Right lobe of liver (tissue), 4 donors: ENCODE data around the gene HSD17B8.

Experiments
- POLR2A ChIP-seq: fragments of 450-650 bp; IDR thresholded peaks from one replicate; pipeline ENCODE4 v1.6.1; 2017; ENCODE audit warnings: antibody characterized with exemption, mild to moderate bottlenecking
- TF ChIP-seq, protein P1 (sequence below), 4 donors: fragments of 200-600 bp in 3 of 4; fragments of 450-650 bp in 1 of 4; IDR thresholded peaks; one replicate each; pipeline versions ENCODE4 v1.5.1 to v1.8.0; 2016 to 2022; ENCODE audit warnings: antibody characterized with exemption in 4 of 4, mild to moderate bottlenecking in 2 of 4
- donor health status: DM: no; HTN: no; CAD: no.
- donor health status: DM: no; HTN: no; CAD: no.
- donor health status: DM: no; HTN: yes; CAD: no.

DNA sequence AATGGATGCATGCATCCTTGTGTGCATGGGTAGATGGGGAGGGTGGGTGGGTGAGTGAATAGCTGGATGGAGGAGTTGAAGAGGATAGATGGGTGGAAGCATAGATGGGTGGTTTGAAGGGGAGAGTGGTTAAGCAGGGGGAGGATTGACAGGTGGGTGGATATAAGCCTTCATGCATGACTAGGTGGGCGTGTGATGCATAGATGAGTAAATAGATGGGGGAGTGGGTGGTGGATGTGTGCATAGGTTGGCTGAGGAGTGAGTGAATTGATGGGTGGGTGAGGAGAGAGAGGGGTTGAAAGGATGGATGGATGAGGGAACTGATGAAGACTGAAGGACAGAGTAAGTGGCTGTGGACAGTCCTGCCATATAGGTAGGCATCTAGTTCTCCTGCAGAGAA is 16.6 kb upstream of the HSD17B8 start:
- TF ChIP-seq, protein P1, sequence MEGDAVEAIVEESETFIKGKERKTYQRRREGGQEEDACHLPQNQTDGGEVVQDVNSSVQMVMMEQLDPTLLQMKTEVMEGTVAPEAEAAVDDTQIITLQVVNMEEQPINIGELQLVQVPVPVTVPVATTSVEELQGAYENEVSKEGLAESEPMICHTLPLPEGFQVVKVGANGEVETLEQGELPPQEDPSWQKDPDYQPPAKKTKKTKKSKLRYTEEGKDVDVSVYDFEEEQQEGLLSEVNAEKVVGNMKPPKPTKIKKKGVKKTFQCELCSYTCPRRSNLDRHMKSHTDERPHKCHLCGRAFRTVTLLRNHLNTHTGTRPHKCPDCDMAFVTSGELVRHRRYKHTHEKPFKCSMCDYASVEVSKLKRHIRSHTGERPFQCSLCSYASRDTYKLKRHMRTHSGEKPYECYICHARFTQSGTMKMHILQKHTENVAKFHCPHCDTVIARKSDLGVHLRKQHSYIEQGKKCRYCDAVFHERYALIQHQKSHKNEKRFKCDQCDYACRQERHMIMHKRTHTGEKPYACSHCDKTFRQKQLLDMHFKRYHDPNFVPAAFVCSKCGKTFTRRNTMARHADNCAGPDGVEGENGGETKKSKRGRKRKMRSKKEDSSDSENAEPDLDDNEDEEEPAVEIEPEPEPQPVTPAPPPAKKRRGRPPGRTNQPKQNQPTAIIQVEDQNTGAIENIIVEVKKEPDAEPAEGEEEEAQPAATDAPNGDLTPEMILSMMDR (IDR thresholded peaks at IDR 0.05) = no peak
- no peak for TF ChIP-seq POLR2A
